NB4 (cell line): ENCODE data around the gene ZNF200.

Experiments
- CTCF ChIP-seq: IDR thresholded peaks from one replicate; pipeline ENCODE4 v1.5.1; 2012; ENCODE audit warnings: low read depth, low read length
- MAX ChIP-seq: IDR thresholded peaks from 2 replicates; pipeline ENCODE4 v1.6.1; 2011; ENCODE audit warnings: low read depth, low read length
- MYC ChIP-seq: IDR thresholded peaks from 2 replicates; pipeline ENCODE4 v1.6.1; 2011; ENCODE audit warnings: low read depth, low read length
- POLR2A ChIP-seq: IDR thresholded peaks from 2 replicates; pipeline ENCODE4 v1.6.1; 2011; ENCODE audit warnings: mild to moderate bottlenecking; ENCODE audit not compliant: insufficient read length; ENCODE audit errors: extremely low read depth

GRCh38 chr16:3207086-3207953, 27.6 kb downstream of the ZNF200 start:
- no peak for TF ChIP-seq CTCF
- no peak for TF ChIP-seq MYC
- no peak for TF ChIP-seq MAX
- TF ChIP-seq POLR2A: no peak
